Stimulated activated CD8-positive, alpha-beta memory T cell treated with anti-CD3 and anti-CD28 coated beads, Interleukin-7, amount 100 ng/mL, for 1 hour (primary cell): ENCODE data around the gene ERO1B.

ENCODE experiments used
- DNase-seq, 2 donors: peaks; one replicate each; pipeline ENCODE4 v3.0.0-alpha.2; 2020; ENCODE audit warnings: low read depth in 2 of 2

Gene ERO1B

GRCh38 chr1:236301080-236301957, 19.6 kb upstream of the ERO1B start:
- DNase-seq, result no peak

- no peak for DNase-seq
These were observed 15.4 kb upstream of the ERO1B start for GRCh38 chr1:236297161-236297560.

GRCh38 chr1:236292425-236292824, 10.7 kb upstream of the ERO1B start:
- no peak for DNase-seq

GRCh38 chr1:236289492-236290131, 7.9 kb upstream of the ERO1B start:
- no peak for DNase-seq

- no peak for DNase-seq
These were observed 6.8 kb upstream of the ERO1B start for GRCh38 chr1:236288620-236288976.

GRCh38 chr1:236287757-236288619, 6.2 kb upstream of the ERO1B start:
- DNase-seq, result no peak

- DNase-seq, result no peak
These were observed 5.6 kb upstream of the ERO1B start for GRCh38 chr1:236287356-236287755.

GRCh38 chr1:236284291-236284721, 2.5 kb upstream of the ERO1B start:
- DNase-seq, result no peak

GRCh38 chr1:236282719-236283118, 961 bp upstream of the ERO1B start:
- no peak for DNase-seq

GRCh38 chr1:236282425-236282716, 613 bp upstream of the ERO1B start:
- no peak for DNase-seq

GRCh38 chr1:236281198-236281653, 532 bp downstream of the ERO1B start:
- no peak for DNase-seq

GRCh38 chr1:236280438-236281197, 1.1 kb downstream of the ERO1B start:
- no peak for DNase-seq

- no peak for DNase-seq
These were observed 6.2 kb downstream of the ERO1B start for GRCh38 chr1:236275586-236275985.

- no peak for DNase-seq
These were observed 6.7 kb downstream of the ERO1B start for GRCh38 chr1:236275061-236275460.

- no peak for DNase-seq
These were observed 8.4 kb downstream of the ERO1B start for GRCh38 chr1:236273358-236273757.

GRCh38 chr1:236269439-236269838, 12.3 kb downstream of the ERO1B start:
- no peak for DNase-seq

- no peak for DNase-seq
These were observed 19.9 kb downstream of the ERO1B start for GRCh38 chr1:236261898-236262297.

GRCh38 chr1:236261033-236261432, 20.7 kb downstream of the ERO1B start:
- DNase-seq, result no peak

GRCh38 chr1:236259043-236259442, 22.7 kb downstream of the ERO1B start:
- no peak for DNase-seq

- DNase-seq, result no peak
These were observed 23.6 kb downstream of the ERO1B start for GRCh38 chr1:236258114-236258622.

- no peak for DNase-seq
These were observed 24.5 kb downstream of the ERO1B start for GRCh38 chr1:236257216-236257615.
